Measurements from ENCODE around the gene RFESD. TPM values are rescaled to one million over a fixed set of nuclear protein-coding genes. Genes with fewer than 3 reads are reported as not detected.

The RFESD gene
- total and polyA plus RNA-seq, 2 of the 13 experiments (the other 11 are each of a cell fraction or from before 2014, with no cell fraction given): 1.1 to 2.2 TPM

- TF ChIP-seq E2F5 (CRISPR knock-in tag; conservative IDR thresholded peaks at IDR 0.05): no peak
- TF ChIP-seq ZUFSP (CRISPR knock-in tag; IDR thresholded peaks at IDR 0.05; ENCODE audit: borderline replicate concordance): no peak
- no peak for TF ChIP-seq HCFC1 (IDR thresholded peaks at IDR 0.05; ENCODE audit: low read depth, low read length)
- TF ChIP-seq ZNF468 (CRISPR knock-in tag; IDR thresholded peaks at IDR 0.05): no peak
- TF ChIP-seq SETDB1 (CRISPR knock-in tag; IDR thresholded peaks at IDR 0.05; ENCODE audit: borderline replicate concordance): no peak
- no peak for TF ChIP-seq ZBTB46 (CRISPR knock-in tag; IDR thresholded peaks at IDR 0.05; ENCODE audit: borderline replicate concordance)
- TF ChIP-seq ZNF639 (CRISPR knock-in tag; conservative IDR thresholded peaks at IDR 0.05): no peak
- TF ChIP-seq MIER3 (CRISPR knock-in tag; IDR thresholded peaks at IDR 0.05; ENCODE audit: borderline replicate concordance): peak; percentile 97
- peak; percentile 81; the same call in 1 of the 2 replicates for TF ChIP-seq ZNF331 (CRISPR knock-in tag; IDR thresholded peaks at IDR 0.05)
- TF ChIP-seq ZBTB4 (CRISPR knock-in tag; IDR thresholded peaks at IDR 0.05; ENCODE audit: borderline replicate concordance): no peak
- peak; percentile 70; the same call in 1 of the 2 replicates for TF ChIP-seq ZNF232 (CRISPR knock-in tag; IDR thresholded peaks at IDR 0.05; ENCODE audit: borderline replicate concordance)
- no peak for TF ChIP-seq SMARCC2 (IDR thresholded peaks at IDR 0.05)
- TF ChIP-seq ZNF724P (CRISPR knock-in tag; IDR thresholded peaks at IDR 0.05; ENCODE audit: borderline replicate concordance): no peak
- no peak for TF ChIP-seq ZNF207 (IDR thresholded peaks at IDR 0.05; ENCODE audit: borderline replicate concordance)
- 0 out of 2 replicates have a peak, but pooled peaks have one; percentile 55 for TF ChIP-seq ZMYM2 (CRISPR knock-in tag; IDR thresholded peaks at IDR 0.05)
- TF ChIP-seq MYPOP (CRISPR knock-in tag; IDR thresholded peaks at IDR 0.05): peak; percentile 98
Observed at GRCh38 chr5:95646569-95647431, at the start of gene RFESD (continued).
